GM13976 (cell line): ENCODE data around the gene C7orf57.

Experiments used
- DNase-seq: peaks from one replicate; pipeline ENCODE4 v3.0.0; 2012; ENCODE audit warnings: low spot score
- in situ Hi-C: fragments of 300-500 bp; cut with MboI; formaldehyde crosslinking; loops from one replicate; pipeline ENCODE4 v1.12.0; 2022; ENCODE audit warnings: low sequenced_read_pairs, mixed read lengths, inconsistent platforms; ENCODE audit not compliant: unreplicated experiment
- TF ChIP-seq, protein P1 (sequence below): IDR thresholded peaks from 2 replicates; pipeline ENCODE4 v1.5.1; 2012; ENCODE audit warnings: borderline replicate concordance, mild to moderate bottlenecking; ENCODE audit not compliant: insufficient read depth; ENCODE audit errors: extremely low read depth, missing control alignments, control extremely low read depth

C7orf57 gene

GRCh38 chr7:48110868-48111267 lies 75.5 kb downstream of the C7orf57 start:
- in situ Hi-C loops: loop anchor here (10.0 to 25.0 kb wide), 2 partner anchors 101 to 166 kb away; partner anchors contain the start of gene PKD1L1
- no peak for DNase-seq
- TF ChIP-seq, protein P1, sequence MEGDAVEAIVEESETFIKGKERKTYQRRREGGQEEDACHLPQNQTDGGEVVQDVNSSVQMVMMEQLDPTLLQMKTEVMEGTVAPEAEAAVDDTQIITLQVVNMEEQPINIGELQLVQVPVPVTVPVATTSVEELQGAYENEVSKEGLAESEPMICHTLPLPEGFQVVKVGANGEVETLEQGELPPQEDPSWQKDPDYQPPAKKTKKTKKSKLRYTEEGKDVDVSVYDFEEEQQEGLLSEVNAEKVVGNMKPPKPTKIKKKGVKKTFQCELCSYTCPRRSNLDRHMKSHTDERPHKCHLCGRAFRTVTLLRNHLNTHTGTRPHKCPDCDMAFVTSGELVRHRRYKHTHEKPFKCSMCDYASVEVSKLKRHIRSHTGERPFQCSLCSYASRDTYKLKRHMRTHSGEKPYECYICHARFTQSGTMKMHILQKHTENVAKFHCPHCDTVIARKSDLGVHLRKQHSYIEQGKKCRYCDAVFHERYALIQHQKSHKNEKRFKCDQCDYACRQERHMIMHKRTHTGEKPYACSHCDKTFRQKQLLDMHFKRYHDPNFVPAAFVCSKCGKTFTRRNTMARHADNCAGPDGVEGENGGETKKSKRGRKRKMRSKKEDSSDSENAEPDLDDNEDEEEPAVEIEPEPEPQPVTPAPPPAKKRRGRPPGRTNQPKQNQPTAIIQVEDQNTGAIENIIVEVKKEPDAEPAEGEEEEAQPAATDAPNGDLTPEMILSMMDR: no peak
